Adrenal gland (tissue), 5 donors: ENCODE data around the gene SLC5A10.

ENCODE experiments used
- CTCF ChIP-seq, 6 experiments: fragments of 450-650 bp in 4 of 6; fragments of 200-600 bp in 2 of 6; sonication (generic) in 1 of 6; IDR thresholded peaks; 1 replicate in 5 of 6; 2 replicates in 1 of 6; pipeline versions ENCODE4 v1.5.1 to v1.8.0; 2016 to 2021; ENCODE audit warnings: antibody characterized with exemption in 6 of 6, mild to moderate bottlenecking in 2 of 6, moderate library complexity in 1 of 6
- POLR2A ChIP-seq, 2 donors: fragments of 450-650 bp; IDR thresholded peaks; one replicate each; pipeline ENCODE4 v1.6.1; 2017; ENCODE audit warnings: antibody characterized with exemption in 2 of 2, mild to moderate bottlenecking in 2 of 2, moderate library complexity in 1 of 2
- donor health status: DM: no; HTN: no; CAD: no.

GRCh38 chr17:18921912-18922451 lies 30.0 kb upstream of the SLC5A10 start:
- TF ChIP-seq CTCF (IDR thresholded peaks at IDR 0.05) (no peak), POLR2A (IDR thresholded peaks at IDR 0.05) (no peak)
